ENCODE measurements around the gene ZNF792. TPM values are rescaled to one million over a fixed set of nuclear protein-coding genes. Genes with fewer than 3 reads are reported as not detected.
A peak's percentile ranks its signal among the peaks of the same experiment; 100 is the strongest.
"Not testable (repeated sequence)": the region's sequence is repeated elsewhere in the genome, so short reads cannot be mapped to it uniquely, and the experiment has no call there.

ZNF792 gene
- polyA plus RNA-seq, 1 donor from 2014 or later = 3.7 TPM

DNA sequence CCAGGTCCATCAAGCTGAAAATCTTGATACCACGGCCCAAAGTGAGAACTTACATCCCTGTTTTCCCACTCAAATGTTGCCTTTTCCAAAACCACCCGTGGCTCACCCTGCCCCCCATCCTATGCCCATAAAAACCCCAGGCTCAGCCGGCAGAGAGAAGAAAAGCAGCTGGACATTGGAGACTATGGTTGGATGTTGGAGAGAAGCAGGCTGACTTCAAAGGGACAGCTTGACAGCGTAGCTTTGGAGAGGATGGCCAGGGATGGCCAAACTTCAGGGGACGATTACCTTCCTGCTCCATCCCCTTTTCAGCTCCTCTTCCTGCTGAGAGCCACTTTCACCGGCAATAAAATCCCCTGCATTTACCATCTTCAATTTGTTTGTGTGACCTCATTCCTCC lies 3.5 kb upstream of the ZNF792 start:
- Histone ChIP-seq H3F3A (ENCODE audit: insufficient read depth, low read length, poor library complexity, severe bottlenecking) (no peaks in the 10 kb centered on the region), H3K9me3 (ENCODE audit: low read length) (no peaks in the 10 kb centered on the region), H3K36me3 (ENCODE audit: insufficient read depth, low read length) (no peaks in the 10 kb centered on the region), H3K4me3 (ENCODE audit: low read length) (no peak overlapping the region), H3K4me2 (ENCODE audit: low read length) (no peak overlapping the region), H4K20me1 (ENCODE audit: insufficient read depth) (no peaks in the 10 kb centered on the region), H2AFZ (ENCODE audit: low read depth, low read length) (no peak overlapping the region), H3K27me3 (ENCODE audit: insufficient read depth, low read depth, low read length) (no peaks in the 10 kb centered on the region), H3K9ac (ENCODE audit: low read length) (no peak overlapping the region), H3K79me2 (replicated peaks; ENCODE audit: insufficient read depth, low read length) (peaks cover 6% of the 10 kb centered on the region), H3K9me2 (ENCODE audit: insufficient read depth, low read length) (no peaks in the 10 kb centered on the region), H3K27ac (ENCODE audit: low read length) (no peak overlapping the region)
- no peak for TF ChIP-seq TAF1 (IDR thresholded peaks at IDR 0.05; ENCODE audit: low read depth)
- TF ChIP-seq POLR2AphosphoS5 (IDR thresholded peaks at IDR 0.05) = no peak
- TF ChIP-seq, protein P1, sequence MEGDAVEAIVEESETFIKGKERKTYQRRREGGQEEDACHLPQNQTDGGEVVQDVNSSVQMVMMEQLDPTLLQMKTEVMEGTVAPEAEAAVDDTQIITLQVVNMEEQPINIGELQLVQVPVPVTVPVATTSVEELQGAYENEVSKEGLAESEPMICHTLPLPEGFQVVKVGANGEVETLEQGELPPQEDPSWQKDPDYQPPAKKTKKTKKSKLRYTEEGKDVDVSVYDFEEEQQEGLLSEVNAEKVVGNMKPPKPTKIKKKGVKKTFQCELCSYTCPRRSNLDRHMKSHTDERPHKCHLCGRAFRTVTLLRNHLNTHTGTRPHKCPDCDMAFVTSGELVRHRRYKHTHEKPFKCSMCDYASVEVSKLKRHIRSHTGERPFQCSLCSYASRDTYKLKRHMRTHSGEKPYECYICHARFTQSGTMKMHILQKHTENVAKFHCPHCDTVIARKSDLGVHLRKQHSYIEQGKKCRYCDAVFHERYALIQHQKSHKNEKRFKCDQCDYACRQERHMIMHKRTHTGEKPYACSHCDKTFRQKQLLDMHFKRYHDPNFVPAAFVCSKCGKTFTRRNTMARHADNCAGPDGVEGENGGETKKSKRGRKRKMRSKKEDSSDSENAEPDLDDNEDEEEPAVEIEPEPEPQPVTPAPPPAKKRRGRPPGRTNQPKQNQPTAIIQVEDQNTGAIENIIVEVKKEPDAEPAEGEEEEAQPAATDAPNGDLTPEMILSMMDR (IDR thresholded peaks at IDR 0.05; ENCODE audit: poor library complexity, severe bottlenecking) = no peak
- TF ChIP-seq EP300 (conservative IDR thresholded peaks at IDR 0.05; ENCODE audit: poor library complexity, severe bottlenecking) = no peak
- no peak for TF ChIP-seq MXI1 (conservative IDR thresholded peaks at IDR 0.05; ENCODE audit: poor library complexity, severe bottlenecking)
- no peak for TF ChIP-seq EZH2 (IDR thresholded peaks at IDR 0.05; ENCODE audit: borderline replicate concordance, insufficient read depth, low read length, poor library complexity, severe bottlenecking)
- TF ChIP-seq SMC3 (conservative IDR thresholded peaks at IDR 0.05; ENCODE audit: poor library complexity) = no peak
- no peak for TF ChIP-seq RAD21 (conservative IDR thresholded peaks at IDR 0.05)
- TF ChIP-seq, protein P2, sequence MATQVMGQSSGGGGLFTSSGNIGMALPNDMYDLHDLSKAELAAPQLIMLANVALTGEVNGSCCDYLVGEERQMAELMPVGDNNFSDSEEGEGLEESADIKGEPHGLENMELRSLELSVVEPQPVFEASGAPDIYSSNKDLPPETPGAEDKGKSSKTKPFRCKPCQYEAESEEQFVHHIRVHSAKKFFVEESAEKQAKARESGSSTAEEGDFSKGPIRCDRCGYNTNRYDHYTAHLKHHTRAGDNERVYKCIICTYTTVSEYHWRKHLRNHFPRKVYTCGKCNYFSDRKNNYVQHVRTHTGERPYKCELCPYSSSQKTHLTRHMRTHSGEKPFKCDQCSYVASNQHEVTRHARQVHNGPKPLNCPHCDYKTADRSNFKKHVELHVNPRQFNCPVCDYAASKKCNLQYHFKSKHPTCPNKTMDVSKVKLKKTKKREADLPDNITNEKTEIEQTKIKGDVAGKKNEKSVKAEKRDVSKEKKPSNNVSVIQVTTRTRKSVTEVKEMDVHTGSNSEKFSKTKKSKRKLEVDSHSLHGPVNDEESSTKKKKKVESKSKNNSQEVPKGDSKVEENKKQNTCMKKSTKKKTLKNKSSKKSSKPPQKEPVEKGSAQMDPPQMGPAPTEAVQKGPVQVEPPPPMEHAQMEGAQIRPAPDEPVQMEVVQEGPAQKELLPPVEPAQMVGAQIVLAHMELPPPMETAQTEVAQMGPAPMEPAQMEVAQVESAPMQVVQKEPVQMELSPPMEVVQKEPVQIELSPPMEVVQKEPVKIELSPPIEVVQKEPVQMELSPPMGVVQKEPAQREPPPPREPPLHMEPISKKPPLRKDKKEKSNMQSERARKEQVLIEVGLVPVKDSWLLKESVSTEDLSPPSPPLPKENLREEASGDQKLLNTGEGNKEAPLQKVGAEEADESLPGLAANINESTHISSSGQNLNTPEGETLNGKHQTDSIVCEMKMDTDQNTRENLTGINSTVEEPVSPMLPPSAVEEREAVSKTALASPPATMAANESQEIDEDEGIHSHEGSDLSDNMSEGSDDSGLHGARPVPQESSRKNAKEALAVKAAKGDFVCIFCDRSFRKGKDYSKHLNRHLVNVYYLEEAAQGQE (IDR thresholded peaks at IDR 0.05; ENCODE audit: borderline replicate concordance) = no peak

DNA sequence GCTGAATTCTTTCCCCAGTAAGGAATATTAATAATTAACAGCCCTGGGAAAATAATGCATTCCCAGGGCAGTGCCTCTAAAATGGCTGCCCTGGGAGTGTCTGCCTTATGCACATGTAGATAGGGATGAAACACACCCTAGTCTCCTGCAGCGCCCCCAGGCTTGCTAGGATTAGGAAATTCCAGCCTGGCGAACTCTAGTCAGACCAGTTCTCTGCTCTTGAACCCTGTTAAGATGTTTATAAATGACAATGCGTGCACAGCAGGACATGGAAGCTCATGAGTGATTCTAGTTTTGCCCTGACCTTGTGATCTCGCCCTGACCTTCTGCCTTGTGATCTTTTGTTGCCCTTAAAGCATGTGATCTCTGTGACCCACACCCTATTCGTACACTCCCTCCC lies 1.5 kb upstream of the ZNF792 start:
- H4K20me1 ChIP-seq (ENCODE audit: insufficient read depth); H3F3A ChIP-seq (ENCODE audit: insufficient read depth, low read length, poor library complexity, severe bottlenecking); H3K4me3 ChIP-seq (ENCODE audit: low read length); H3K27me3 ChIP-seq (ENCODE audit: insufficient read depth, low read depth, low read length); H3K9ac ChIP-seq (ENCODE audit: low read length); H2AFZ ChIP-seq (ENCODE audit: low read depth, low read length); H3K4me2 ChIP-seq (ENCODE audit: low read length); H3K9me3 ChIP-seq (ENCODE audit: low read length); H3K27ac ChIP-seq (ENCODE audit: low read length); H3K36me3 ChIP-seq (ENCODE audit: insufficient read depth, low read length); H3K9me2 ChIP-seq (ENCODE audit: insufficient read depth, low read length); H3K79me2 ChIP-seq (replicated peaks; ENCODE audit: insufficient read depth, low read length): not testable (repeated sequence)

DNA sequence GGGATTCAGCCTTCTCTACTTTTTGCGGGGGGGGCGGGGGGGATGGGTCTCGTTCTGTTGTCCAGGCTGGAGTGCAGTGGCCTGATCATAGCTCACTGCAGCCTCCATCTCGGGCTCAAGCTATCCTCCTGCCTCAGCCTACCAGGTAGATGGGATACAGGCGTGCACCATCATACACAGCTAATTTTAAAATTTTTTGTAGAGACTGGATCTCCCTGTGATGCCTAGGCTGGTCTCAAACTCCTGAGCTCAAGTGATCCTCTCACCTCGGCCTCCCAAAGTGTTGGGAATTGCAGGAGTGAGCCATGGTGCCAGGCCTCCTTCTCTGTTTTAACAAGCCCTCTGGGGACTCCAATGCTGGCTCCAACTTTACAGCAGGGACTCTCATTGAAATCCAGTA lies 569 bp upstream of the ZNF792 start:
- no peaks in the 10 kb centered on the region for H3K27me3 ChIP-seq (ENCODE audit: insufficient read depth, low read depth, low read length)
- H3K79me2 ChIP-seq (replicated peaks; ENCODE audit: insufficient read depth, low read length) = peaks cover 6% of the 10 kb centered on the region
- no peaks in the 10 kb centered on the region for H3K9me3 ChIP-seq (ENCODE audit: low read length)
- H3K27ac ChIP-seq (ENCODE audit: low read length) = no peak overlapping the region
- no peaks in the 10 kb centered on the region for H3K36me3 ChIP-seq (ENCODE audit: insufficient read depth, low read length)
- H4K20me1 ChIP-seq (ENCODE audit: insufficient read depth) = no peaks in the 10 kb centered on the region
- no peak overlapping the region for H2AFZ ChIP-seq (ENCODE audit: low read depth, low read length)
- H3K4me3 ChIP-seq (ENCODE audit: low read length) = peak overlapping the region; percentile 92
- TF ChIP-seq, protein P2 (IDR thresholded peaks at IDR 0.05; ENCODE audit: borderline replicate concordance) = no peak
- TF ChIP-seq EZH2 (IDR thresholded peaks at IDR 0.05; ENCODE audit: borderline replicate concordance, insufficient read depth, low read length, poor library complexity, severe bottlenecking) = no peak
- no peak for TF ChIP-seq POLR2AphosphoS5 (IDR thresholded peaks at IDR 0.05)
- TF ChIP-seq EP300 (conservative IDR thresholded peaks at IDR 0.05; ENCODE audit: poor library complexity, severe bottlenecking) = no peak
- TF ChIP-seq TAF1 (IDR thresholded peaks at IDR 0.05; ENCODE audit: low read depth) = no peak
- TF ChIP-seq, protein P1 (IDR thresholded peaks at IDR 0.05; ENCODE audit: poor library complexity, severe bottlenecking) = no peak
- TF ChIP-seq SMC3 (conservative IDR thresholded peaks at IDR 0.05; ENCODE audit: poor library complexity) = no peak
- no peak for TF ChIP-seq MXI1 (conservative IDR thresholded peaks at IDR 0.05; ENCODE audit: poor library complexity, severe bottlenecking)
- TF ChIP-seq RAD21 (conservative IDR thresholded peaks at IDR 0.05) = no peak
- H3K9me2 ChIP-seq (ENCODE audit: insufficient read depth, low read length) = no peaks in the 10 kb centered on the region
- no peaks in the 10 kb centered on the region for H3F3A ChIP-seq (ENCODE audit: insufficient read depth, low read length, poor library complexity, severe bottlenecking)
- no peak overlapping the region for H3K4me2 ChIP-seq (ENCODE audit: low read length)
- peak overlapping the region; percentile 72 for H3K9ac ChIP-seq (ENCODE audit: low read length)

All from neural cell (in vitro differentiated cells).